Endothelial cell (in vitro differentiated cells): Measurements from ENCODE around the gene SLC23A2. TPM values are rescaled to one million over a fixed set of nuclear protein-coding genes. Genes with fewer than 3 reads are reported as not detected.
A peak's percentile ranks its signal among the peaks of the same experiment; 100 is the strongest.

Source experiments
- DNase-seq: peaks from one replicate; pipeline ENCODE4 v3.0.0; 2021; ENCODE audit warnings: low spot score
- H3K27ac Mint-ChIP-seq: one replicate; pipeline ENCODE4 v1.8.0; 2021; ENCODE audit warnings: mixed read lengths, inconsistent platforms; ENCODE audit not compliant: unreplicated experiment
- H3K27me3 Mint-ChIP-seq: one replicate; pipeline ENCODE4 v1.8.0; 2021; ENCODE audit warnings: mild to moderate bottlenecking, moderate library complexity, mixed read lengths, inconsistent platforms; ENCODE audit not compliant: unreplicated experiment
- H3K36me3 Mint-ChIP-seq: one replicate; pipeline ENCODE4 v1.8.0; 2021; ENCODE audit warnings: mild to moderate bottlenecking, low read depth, mixed read lengths, inconsistent platforms; ENCODE audit not compliant: unreplicated experiment
- H3K4me1 Mint-ChIP-seq: one replicate; pipeline ENCODE4 v1.8.0; 2021; ENCODE audit warnings: mild to moderate bottlenecking, mixed read lengths, inconsistent platforms; ENCODE audit not compliant: unreplicated experiment
- H3K4me3 Mint-ChIP-seq: one replicate; pipeline ENCODE4 v1.8.0; 2021; ENCODE audit warnings: mild to moderate bottlenecking, mixed read lengths, inconsistent platforms; ENCODE audit not compliant: unreplicated experiment
- H3K9me3 Mint-ChIP-seq: one replicate; pipeline ENCODE4 v1.8.0; 2021; ENCODE audit warnings: mixed read lengths, inconsistent platforms; ENCODE audit not compliant: unreplicated experiment
- CTCF ChIP-seq: fragments of 200-600 bp; sonication (generic); IDR thresholded peaks from one replicate; pipeline ENCODE4 v1.5.0; 2021; ENCODE audit warnings: antibody characterized with exemption; ENCODE audit not compliant: unreplicated experiment
- total RNA-seq: library from RNA; stranded (reverse); fragmentation: NEBNext Ultra II Directional; extraction: Animal tissue kit (Norgen Biotek cat#: 25700); gene quantifications from one replicate; pipeline ENCODE4 v1.2.1, GENCODE V29; 2021; ENCODE audit not compliant: unreplicated experiment

SLC23A2 gene
- total RNA-seq, 1 donor from 2014 or later: 71.3 TPM

- H3K36me3 Mint-ChIP-seq: peaks cover 15% of the 10 kb centered on the region
- TF ChIP-seq CTCF: no peak
- DNase-seq: no peak
- H3K27me3 Mint-ChIP-seq: peaks cover 2% of the 10 kb centered on the region
- H3K4me3 Mint-ChIP-seq: no peak overlapping the region
- peak overlapping the region; percentile 44 for H3K27ac Mint-ChIP-seq
- peaks cover 44% of the 10 kb centered on the region for H3K4me1 Mint-ChIP-seq
- no peaks in the 10 kb centered on the region for H3K9me3 Mint-ChIP-seq
Observed at GRCh38 chr20:4916971-4917881, 84.1 kb downstream of the SLC23A2 start.

GRCh38 chr20:4913147-4913546 is 88.2 kb downstream of the SLC23A2 start:
- H3K9me3 Mint-ChIP-seq: no peaks in the 10 kb centered on the region
- no peak for TF ChIP-seq CTCF

GRCh38 chr20:4912380-4913142 is 88.7 kb downstream of the SLC23A2 start:
- Mint-ChIP-seq H3K27me3 (no peaks in the 10 kb centered on the region), H3K36me3 (peaks cover 23% of the 10 kb centered on the region), H3K4me3 (no peak overlapping the region), H3K9me3 (no peaks in the 10 kb centered on the region), H3K4me1 (peaks cover 4% of the 10 kb centered on the region), H3K27ac (no peak overlapping the region)
- no peak for DNase-seq
- TF ChIP-seq CTCF: no peak

More at GRCh38 chr20:4913147-4913546, 88.2 kb downstream of the SLC23A2 start:
- H3K27ac Mint-ChIP-seq: no peak overlapping the region
- peaks cover 17% of the 10 kb centered on the region for H3K36me3 Mint-ChIP-seq
- H3K4me1 Mint-ChIP-seq: peaks cover 7% of the 10 kb centered on the region
- no peak overlapping the region for H3K4me3 Mint-ChIP-seq
- H3K27me3 Mint-ChIP-seq: no peaks in the 10 kb centered on the region
- no peak for DNase-seq

- Mint-ChIP-seq H3K4me3 (no peak overlapping the region), H3K27me3 (no peaks in the 10 kb centered on the region), H3K36me3 (peaks cover 29% of the 10 kb centered on the region), H3K27ac (no peak overlapping the region), H3K4me1 (no peaks in the 10 kb centered on the region), H3K9me3 (no peaks in the 10 kb centered on the region)
- no peak for TF ChIP-seq CTCF
- no peak for DNase-seq
Observed at GRCh38 chr20:4910951-4911350, 90.4 kb downstream of the SLC23A2 start.
